NCI-H146 treated with DMSO at 0.1 percent for 48 hours (cell line): Measurements from ENCODE around the gene SIN3B.
"Not testable (repeated sequence)": the region's sequence is repeated elsewhere in the genome, so short reads cannot be mapped to it uniquely, and the experiment has no call there.

Source experiments
- DNase-seq: peaks from one replicate; lab custom pipeline; 2025; ENCODE audit not compliant: unreplicated experiment; lab: John Stamatoyannopoulos, UW

Gene SIN3B

GRCh38 chr19:16829010-16829821 lies at the start of gene SIN3B:
Gene SIN3B, plus strand, starts transcription at chr19:16829398. Its CDS starts 23 bp downstream, at chr19:16829421.
- peak; percentile 60 for DNase-seq

GRCh38 chr19:16779539-16780163 lies 49.5 kb upstream of the SIN3B start:
- DNase-seq: no peak

- DNase-seq: no peak
Observed at GRCh38 chr19:16782719-16783118, 46.5 kb upstream of the SIN3B start.

GRCh38 chr19:16788479-16788878 lies 40.7 kb upstream of the SIN3B start:
- DNase-seq: peak; percentile 49

- no peak for DNase-seq
Observed at GRCh38 chr19:16789238-16789637, 40.0 kb upstream of the SIN3B start.

GRCh38 chr19:16790051-16790450 lies 39.1 kb upstream of the SIN3B start:
- no peak for DNase-seq

GRCh38 chr19:16791942-16792341 lies 37.3 kb upstream of the SIN3B start:
- no peak for DNase-seq

GRCh38 chr19:16794456-16795441 lies 34.4 kb upstream of the SIN3B start:
- no peak for DNase-seq

GRCh38 chr19:16795731-16796130 lies 33.5 kb upstream of the SIN3B start:
- DNase-seq: no peak

- DNase-seq: no peak
Observed at GRCh38 chr19:16797876-16798275, 31.3 kb upstream of the SIN3B start.

- not testable (repeated sequence) for DNase-seq
Observed at GRCh38 chr19:16798326-16798725, 30.9 kb upstream of the SIN3B start.

- no peak for DNase-seq
Observed at GRCh38 chr19:16799740-16800139, 29.5 kb upstream of the SIN3B start.

- no peak for DNase-seq
Observed at GRCh38 chr19:16801600-16802013, 27.6 kb upstream of the SIN3B start.

GRCh38 chr19:16804176-16804575 lies 25.0 kb upstream of the SIN3B start:
- DNase-seq: no peak

GRCh38 chr19:16807549-16808284 lies 21.5 kb upstream of the SIN3B start:
- peak; percentile 75 for DNase-seq

GRCh38 chr19:16814526-16815100 lies 14.6 kb upstream of the SIN3B start:
- peak; percentile 17 for DNase-seq

GRCh38 chr19:16820056-16820455 lies 9.1 kb upstream of the SIN3B start:
- no peak for DNase-seq

GRCh38 chr19:16821081-16821480 lies 8.1 kb upstream of the SIN3B start:
- DNase-seq: no peak

GRCh38 chr19:16822648-16823047 lies 6.5 kb upstream of the SIN3B start:
- DNase-seq: no peak

GRCh38 chr19:16824658-16825311 lies 4.4 kb upstream of the SIN3B start:
- no peak for DNase-seq
